H1 (cell line): ENCODE data around the gene BASP1. TPM values are rescaled to one million over a fixed set of nuclear protein-coding genes. Genes with fewer than 3 reads are reported as not detected.

ENCODE experiments used
- CTCF ChIA-PET: fragments of 300-600 bp; sonication (Branson Sonifier 250); formaldehyde crosslinking; loops from one replicate; lab custom pipeline; 2021; ENCODE audit not compliant: partially characterized antibody; lab: Charles Lee
- POLR2A ChIA-PET: fragments of 300-600 bp; sonication (Branson Sonifier 250); formaldehyde crosslinking; loops from one replicate; lab custom pipeline; 2021; ENCODE audit warnings: inconsistent platforms; ENCODE audit not compliant: partially characterized antibody; lab: Charles Lee
- DNase-seq, 2 experiments: peaks; one replicate each; pipeline versions ENCODE4 v3.0.0 to v3.0.0-alpha.2; 2010 to 2022; ENCODE audit warnings: low spot score in 2 of 2, low read depth in 1 of 2, mixed read lengths in 1 of 2
- FAIRE-seq: peaks from 2 replicates; lab custom pipeline; 2011; peaks lifted over from hg19 to GRCh38; lab: Jason Lieb, UNC
- H2AFZ ChIP-seq: 2 replicates; pipeline ENCODE4 v1.8.1; 2012; ENCODE audit warnings: low read length, inconsistent platforms
- H2AK5ac ChIP-seq: 2 replicates; pipeline ENCODE4 v1.6.1; 2013; ENCODE audit warnings: low read depth, low read length
- H2BK120ac ChIP-seq: replicated peaks from 2 replicates; pipeline ENCODE3; 2013; ENCODE audit warnings: low read depth, low read length, inconsistent platforms
- H2BK12ac ChIP-seq: 2 replicates; pipeline ENCODE4 v1.6.1; 2013; ENCODE audit warnings: low read depth, low read length
- H2BK15ac ChIP-seq: 2 replicates; pipeline ENCODE4 v1.6.1; 2013; ENCODE audit warnings: low read length
- H2BK20ac ChIP-seq: 2 replicates; pipeline ENCODE4 v1.6.1; 2013; ENCODE audit warnings: low read length
- H2BK5ac ChIP-seq: 2 replicates; pipeline ENCODE4 v1.6.1; 2013; ENCODE audit warnings: low read depth, low read length
- H3K14ac ChIP-seq: 2 replicates; pipeline ENCODE4 v1.6.1; 2013; ENCODE audit warnings: inconsistent platforms; ENCODE audit not compliant: insufficient read length
- H3K18ac ChIP-seq: 2 replicates; pipeline ENCODE4 v1.6.1; 2013; ENCODE audit warnings: low read length; ENCODE audit errors: extremely low read depth
- H3K23ac ChIP-seq: 2 replicates; pipeline ENCODE4 v1.6.1; 2013; ENCODE audit warnings: inconsistent platforms; ENCODE audit not compliant: insufficient read length
- H3K23me2 ChIP-seq: 2 replicates; pipeline ENCODE4 v1.6.1; 2013; ENCODE audit warnings: low read depth, low read length
- H3K27ac ChIP-seq: 2 replicates; pipeline ENCODE4 v1.6.1; 2011; ENCODE audit warnings: low read depth, low read length, inconsistent platforms
- H3K27me3 ChIP-seq, 4 experiments: replicated peaks in 1 of 4; 1 replicate in 1 of 4; 2 replicates in 3 of 4; pipeline versions ENCODE4 v1.6.1 to v1.8.1; 2011 to 2013; ENCODE audit warnings: low read length in 3 of 4, mild to moderate bottlenecking in 3 of 4, inconsistent platforms in 2 of 4, mixed read lengths in 2 of 4, moderate library complexity in 1 of 4; ENCODE audit not compliant: control insufficient read depth in 3 of 4, insufficient read depth in 3 of 4; ENCODE audit errors: extremely low read depth in 1 of 4
- H3K36me3 ChIP-seq, 4 experiments: 2 replicates each; pipeline versions ENCODE4 v1.6.1 to v1.8.1; 2011 to 2013; ENCODE audit warnings: mild to moderate bottlenecking in 4 of 4, low read length in 3 of 4, moderate library complexity in 2 of 4, control low read depth in 1 of 4, inconsistent platforms in 1 of 4; ENCODE audit not compliant: insufficient read depth in 4 of 4, control insufficient read depth in 2 of 4
- H3K4ac ChIP-seq: replicated peaks from 2 replicates; pipeline ENCODE3; 2013; ENCODE audit warnings: low read length, low read depth, mixed read lengths, inconsistent platforms; ENCODE audit not compliant: insufficient read length
- H3K4me1 ChIP-seq, 4 experiments: replicated peaks in 1 of 4; 1 replicate in 1 of 4; 2 replicates in 3 of 4; pipeline versions ENCODE4 v1.6.1 to v1.8.1; 2011 to 2013; ENCODE audit warnings: low read length in 3 of 4, inconsistent platforms in 2 of 4, mixed read lengths in 1 of 4; ENCODE audit not compliant: insufficient read depth in 4 of 4, control insufficient read depth in 3 of 4
- H3K4me2 ChIP-seq, 2 experiments: 2 replicates each; pipeline versions ENCODE4 v1.6.1 to v1.8.1; 2011 to 2013; ENCODE audit warnings: low read depth in 2 of 2, low read length in 2 of 2, control low read depth in 1 of 2, inconsistent platforms in 1 of 2, mild to moderate bottlenecking in 1 of 2; ENCODE audit not compliant: insufficient read depth in 1 of 2
- H3K4me3 ChIP-seq, 4 experiments: fragments of 200-600, 300-600 bp in 1 of 4; sonication (generic), shearing (Covaris generic), sonication (Bioruptor Twin) in 1 of 4; 2 replicates each; pipeline versions ENCODE4 v1.5.1 to v1.8.1; 2011 to 2016; ENCODE audit warnings: low read length in 4 of 4, low read depth in 3 of 4, control low read depth in 2 of 4, inconsistent platforms in 2 of 4, mild to moderate bottlenecking in 2 of 4, mixed read lengths in 1 of 4, moderate library complexity in 1 of 4; ENCODE audit not compliant: insufficient read depth in 2 of 4; ENCODE audit errors: extremely low read depth in 1 of 4
- H3K56ac ChIP-seq: replicated peaks from 2 replicates; pipeline ENCODE3; 2013; ENCODE audit warnings: low read depth, mild to moderate bottlenecking, mixed read lengths, low read length, inconsistent platforms; ENCODE audit not compliant: insufficient read length
- H3K79me1 ChIP-seq: 2 replicates; pipeline ENCODE4 v1.6.1; 2013; ENCODE audit warnings: low read depth, low read length, control low read depth
- H3K79me2 ChIP-seq, 2 experiments: 2 replicates each; pipeline versions ENCODE4 v1.6.1 to v1.8.1; 2012 to 2013; ENCODE audit warnings: low read length in 2 of 2, mild to moderate bottlenecking in 2 of 2, inconsistent platforms in 1 of 2; ENCODE audit not compliant: insufficient read depth in 2 of 2, control insufficient read depth in 1 of 2
- H3K9ac ChIP-seq, 4 experiments: replicated peaks in 1 of 4; 1 replicate in 1 of 4; 2 replicates in 3 of 4; pipeline versions ENCODE4 v1.6.1 to v1.8.1; 2011 to 2013; ENCODE audit warnings: low read depth in 3 of 4, low read length in 3 of 4, control low read depth in 2 of 4, mild to moderate bottlenecking in 2 of 4, moderate library complexity in 2 of 4, inconsistent platforms in 1 of 4; ENCODE audit errors: extremely low read depth in 1 of 4
- H3K9me3 ChIP-seq, 2 experiments: 2 replicates each; pipeline versions ENCODE4 v1.6.1 to v1.8.1; 2012 to 2013; ENCODE audit warnings: mild to moderate bottlenecking in 2 of 2, moderate library complexity in 2 of 2, control low read depth in 1 of 2, inconsistent platforms in 1 of 2, low read depth in 1 of 2, low read length in 1 of 2, mixed read lengths in 1 of 2; ENCODE audit not compliant: insufficient read depth in 2 of 2
- H4K20me1 ChIP-seq, 2 experiments: replicated peaks in 1 of 2; 2 replicates each; pipeline versions ENCODE3 to v1.8.1; 2011 to 2013; ENCODE audit warnings: inconsistent platforms in 2 of 2, low read length in 2 of 2, mild to moderate bottlenecking in 1 of 2; ENCODE audit not compliant: insufficient read depth in 2 of 2, control insufficient read depth in 1 of 2
- H4K5ac ChIP-seq: 2 replicates; pipeline ENCODE4 v1.6.1; 2013; ENCODE audit warnings: low read length, low read depth, mixed read lengths, inconsistent platforms; ENCODE audit not compliant: insufficient read length
- H4K8ac ChIP-seq: 2 replicates; pipeline ENCODE4 v1.8.0; 2013; ENCODE audit warnings: mild to moderate bottlenecking, moderate library complexity, low read length, inconsistent platforms; ENCODE audit not compliant: insufficient read depth; ENCODE audit errors: extremely low read depth
- H4K91ac ChIP-seq: replicated peaks from 2 replicates; pipeline ENCODE3; 2013; ENCODE audit warnings: low read length, mixed read lengths, inconsistent platforms; ENCODE audit not compliant: insufficient read length
- BACH1 ChIP-seq: IDR thresholded peaks from 2 replicates; pipeline ENCODE4 v1.6.1; 2012; ENCODE audit warnings: low read length, improper control_type of control experiment
- BRCA1 ChIP-seq: IDR thresholded peaks from 2 replicates; pipeline ENCODE4 v1.6.1; 2012; ENCODE audit warnings: low read depth, low read length, improper control_type of control experiment
- CEBPB ChIP-seq: IDR thresholded peaks from 2 replicates; pipeline ENCODE4 v1.6.1; 2012; ENCODE audit warnings: low read depth, low read length
- CTBP2 ChIP-seq: IDR thresholded peaks from 2 replicates; pipeline ENCODE4 v1.7.0; 2011; ENCODE audit warnings: borderline replicate concordance, mild to moderate bottlenecking, moderate library complexity, mixed read lengths, low read length; ENCODE audit not compliant: insufficient read depth, insufficient read length
- EGR1 ChIP-seq: IDR thresholded peaks from 2 replicates; pipeline ENCODE4 v1.6.1; 2011; ENCODE audit warnings: low read depth, low read length, borderline replicate concordance
- POLR2AphosphoS5 ChIP-seq: IDR thresholded peaks from 2 replicates; pipeline ENCODE4 v1.6.1; 2011; ENCODE audit warnings: low read depth, low read length
- RNF2 ChIP-seq: fragments of 200-900, 300-1000 bp; sonication (generic); IDR thresholded peaks from 2 replicates; pipeline ENCODE4 v1.7.1; 2016; ENCODE audit warnings: borderline replicate concordance, low read depth, mild to moderate bottlenecking, antibody characterized with exemption, low read length; ENCODE audit not compliant: poor library complexity, severe bottlenecking; ENCODE audit errors: missing control alignments
- RXRA ChIP-seq: IDR thresholded peaks from 2 replicates; pipeline ENCODE4 v1.6.1; 2011; ENCODE audit warnings: low read depth, mild to moderate bottlenecking, low read length, moderate library complexity; ENCODE audit not compliant: insufficient read depth
- SAP30 ChIP-seq: fragments of 300-600 bp; sonication (generic); IDR thresholded peaks from 2 replicates; pipeline ENCODE4 v1.7.1; 2012; ENCODE audit warnings: low read length, moderate library complexity, mild to moderate bottlenecking, inconsistent platforms; ENCODE audit not compliant: insufficient read depth, insufficient replicate concordance
- SP1 ChIP-seq: IDR thresholded peaks from 2 replicates; pipeline ENCODE4 v1.6.1; 2011; ENCODE audit warnings: low read depth, low read length
- SUZ12 ChIP-seq: fragments of 200-600 bp; sonication (generic); IDR thresholded peaks from 2 replicates; pipeline ENCODE4 v1.6.1; 2012; ENCODE audit warnings: mild to moderate bottlenecking, inconsistent platforms, low read length, moderate library complexity, mixed read lengths
- TEAD4 ChIP-seq: IDR thresholded peaks from 2 replicates; pipeline ENCODE4 v1.6.1; 2012; ENCODE audit warnings: low read depth, low read length, inconsistent platforms, mixed read lengths
- USF2 ChIP-seq: IDR thresholded peaks from 2 replicates; pipeline ENCODE4 v1.6.1; 2011; ENCODE audit warnings: low read length, improper control_type of control experiment
- ZNF274 ChIP-seq: IDR thresholded peaks from 2 replicates; pipeline ENCODE4 v1.7.0; 2012; ENCODE audit warnings: low read length, borderline replicate concordance; ENCODE audit errors: extremely low read depth
- WGBS, 2 experiments: shearing (Covaris generic) in 1 of 2; methylation state at CpG; one replicate each; pipeline versions ENCODE4 v1.1.6 to v1.1.7; 2013 to 2015; ENCODE audit warnings: low lambda C conversion rate in 2 of 2, mixed read lengths in 2 of 2, inconsistent platforms in 1 of 2, low coverage in 1 of 2, missing lambda C conversion rate in 1 of 2; ENCODE audit not compliant: insufficient replicate concordance in 2 of 2, insufficient coverage in 1 of 2, insufficient read length in 1 of 2; ENCODE audit errors: extremely low coverage in 1 of 2, missing lambda C conversion rate in 1 of 2; 5-methylcytosine and 5-hydroxymethylcytosine counted together
- polyA plus RNA-seq, 7 experiments: library from polyadenylated mRNA; depleted of rRNA in 3 of 7; stranded (reverse) in 5 of 7; unstranded in 2 of 7; fragments of >200 nt in 5 of 7; fragments of 200-250 nt in 2 of 7; gene quantifications; 1 replicate in 5 of 7; 2 replicates in 1 of 7; 4 replicates in 1 of 7; pipeline versions ENCODE4 v1.2.1 to v1.2.3, GENCODE V29; 2011 to 2013; ENCODE audit warnings: missing spikeins in 2 of 7, mixed read lengths in 2 of 7
- total RNA-seq: library from RNA; stranded (reverse); fragmentation: NEBNext Ultra II Directional; extraction: Animal tissue kit (Norgen Biotek cat#: 25700); gene quantifications from 2 replicates; pipeline ENCODE4 v1.2.1, GENCODE V29; 2021

BASP1 gene
- total and polyA plus RNA-seq, 2 of the 8 experiments (the other 6 are each of a cell fraction or from before 2014, with no cell fraction given), result 95.2 to 104 TPM

GRCh38 chr5:17196024-17196423, 21.4 kb upstream of the BASP1 start:
- Histone ChIP-seq H3K23me2 (no peaks in the 10 kb centered on the region), H2AK5ac (no peak overlapping the region), H2BK5ac (no peak overlapping the region), H3K4ac (no peak overlapping the region), H3K4me1 (no peaks in the 10 kb centered on the region; a peak in 1 of 7 replicates), H4K91ac (no peak overlapping the region), H3K56ac (no peak overlapping the region), H4K5ac (no peak overlapping the region), H3K4me3 (no peak overlapping the region), H3K14ac (no peak overlapping the region), H2BK20ac (no peak overlapping the region), H3K27ac (no peak overlapping the region), H2BK120ac (no peak overlapping the region), H2BK12ac (no peak overlapping the region), H3K9ac (no peak overlapping the region), H3K79me1 (no peaks in the 10 kb centered on the region), H2BK15ac (no peak overlapping the region), H3K36me3 (no peaks in the 10 kb centered on the region), H3K79me2 (no peaks in the 10 kb centered on the region), H3K27me3 (no peaks in the 10 kb centered on the region), H3K4me2 (no peak overlapping the region), H3K9me3 (peaks cover 0 to 3% of the 10 kb centered on the region in 2 experiments; a peak in 1 of 4 replicates), H4K8ac (no peak overlapping the region), H2AFZ (no peak overlapping the region), H4K20me1 (no peaks in the 10 kb centered on the region), H3K18ac (no peak overlapping the region), H3K23ac (no peak overlapping the region)
- FAIRE-seq (no peak), DNase-seq (no peak)
- WGBS, 2 experiments, result 85% methylated on average over 5 of the region's 5 CpGs; no CpG with 5 or more reads in 1 of the 2 experiments
- CTCF ChIA-PET, result no interaction called here
- POLR2A ChIA-PET, result no interaction called here
- TF ChIP-seq BACH1, result no peak
- TF ChIP-seq CTBP2, result no peak
- no peak for TF ChIP-seq EGR1
- no peak for TF ChIP-seq ZNF274
- no peak for TF ChIP-seq SP1
- TF ChIP-seq RXRA, result no peak
- no peak for TF ChIP-seq POLR2AphosphoS5
- no peak for TF ChIP-seq SAP30
- TF ChIP-seq RNF2, result no peak
- no peak for TF ChIP-seq BRCA1
- TF ChIP-seq SUZ12, result no peak
- no peak for TF ChIP-seq TEAD4
- TF ChIP-seq USF2, result no peak
- TF ChIP-seq CEBPB, result no peak
